Right lobe of liver (tissue), 4 donors: ENCODE data around the gene TMEM63C.

ENCODE experiments used
- CTCF ChIP-seq, 4 donors: fragments of 200-600 bp in 3 of 4; fragments of 450-650 bp in 1 of 4; IDR thresholded peaks; one replicate each; pipeline versions ENCODE4 v1.5.1 to v1.8.0; 2016 to 2022; ENCODE audit warnings: antibody characterized with exemption in 4 of 4, mild to moderate bottlenecking in 2 of 4
- POLR2A ChIP-seq: fragments of 450-650 bp; IDR thresholded peaks from one replicate; pipeline ENCODE4 v1.6.1; 2017; ENCODE audit warnings: antibody characterized with exemption, mild to moderate bottlenecking
- donor health status: DM: no; HTN: no; CAD: no.
- donor health status: DM: no; HTN: no; CAD: no.
- donor health status: DM: no; HTN: yes; CAD: no.

GRCh38 chr14:77212097-77212870, 30.7 kb downstream of the TMEM63C start:
- TF ChIP-seq CTCF (IDR thresholded peaks at IDR 0.05) = no peak
- no peak for TF ChIP-seq POLR2A
